ENCODE measurements around the gene ASB18.

Gene ASB18

GRCh38 chr2:236250909-236251579 is 13.2 kb downstream of the ASB18 start:
- CTCF ChIA-PET: no interaction called here
- DNase-seq (ENCODE audit: low read depth, low spot score): no peak
- POLR2A ChIA-PET: no interaction called here
- no peak for TF ChIP-seq CTCF (IDR thresholded peaks at IDR 0.05; ENCODE audit: insufficient read depth, low read length, missing control alignments)
- H3K4me3 ChIP-seq (ENCODE audit: low read depth, low read length): no peak overlapping the region

GRCh38 chr2:236250286-236250685 is 13.9 kb downstream of the ASB18 start:
- CTCF ChIA-PET: no interaction called here
- no peak for DNase-seq (ENCODE audit: low read depth, low spot score)
- no peak for TF ChIP-seq CTCF (IDR thresholded peaks at IDR 0.05; ENCODE audit: insufficient read depth, low read length, missing control alignments)
- H3K4me3 ChIP-seq (ENCODE audit: low read depth, low read length): no peak overlapping the region
- POLR2A ChIA-PET: no interaction called here

GRCh38 chr2:236249066-236249465 is 15.1 kb downstream of the ASB18 start:
- TF ChIP-seq CTCF (IDR thresholded peaks at IDR 0.05; ENCODE audit: insufficient read depth, low read length, missing control alignments): no peak
- CTCF ChIA-PET: no interaction called here
- no peak for DNase-seq (ENCODE audit: low read depth, low spot score)
- H3K4me3 ChIP-seq (ENCODE audit: low read depth, low read length): no peak overlapping the region
- POLR2A ChIA-PET: no interaction called here

- H3K4me3 ChIP-seq (ENCODE audit: low read depth, low read length): no peak overlapping the region
- CTCF ChIA-PET: interaction anchor here (0.8 kb wide), 1 partner anchor 20 kb away, joined by 5 read pairs; no protein-coding TSS in a partner anchor
- no peak for DNase-seq (ENCODE audit: low read depth, low spot score)
- POLR2A ChIA-PET: interaction anchor here (0.7 kb wide), 1 partner anchor 243 kb away, joined by 3 read pairs; no protein-coding TSS in a partner anchor
- no peak for TF ChIP-seq CTCF (IDR thresholded peaks at IDR 0.05; ENCODE audit: insufficient read depth, low read length, missing control alignments)
Measured at GRCh38 chr2:236246711-236247246, 17.4 kb downstream of the ASB18 start.

GRCh38 chr2:236244256-236244655 is 19.9 kb downstream of the ASB18 start:
- POLR2A ChIA-PET: no interaction called here
- TF ChIP-seq CTCF (IDR thresholded peaks at IDR 0.05; ENCODE audit: insufficient read depth, low read length, missing control alignments): no peak
- CTCF ChIA-PET: no interaction called here
- no peak overlapping the region for H3K4me3 ChIP-seq (ENCODE audit: low read depth, low read length)
- DNase-seq (ENCODE audit: low read depth, low spot score): no peak

- no peak overlapping the region for H3K4me3 ChIP-seq (ENCODE audit: low read depth, low read length)
- ChIA-PET CTCF (no interaction called here), POLR2A (no interaction called here)
- TF ChIP-seq CTCF (IDR thresholded peaks at IDR 0.05; ENCODE audit: insufficient read depth, low read length, missing control alignments): no peak
- DNase-seq (ENCODE audit: low read depth, low spot score): no peak
Measured at GRCh38 chr2:236242057-236242495, 22.1 kb downstream of the ASB18 start.
